DMS53 treated with DMSO at 0.1 percent for 48 hours (cell line): ENCODE measurements around the gene ERLIN1.

Source experiments
- DNase-seq: peaks from one replicate; lab custom pipeline; 2025; ENCODE audit not compliant: unreplicated experiment; lab: John Stamatoyannopoulos, UW

Gene ERLIN1

DNA sequence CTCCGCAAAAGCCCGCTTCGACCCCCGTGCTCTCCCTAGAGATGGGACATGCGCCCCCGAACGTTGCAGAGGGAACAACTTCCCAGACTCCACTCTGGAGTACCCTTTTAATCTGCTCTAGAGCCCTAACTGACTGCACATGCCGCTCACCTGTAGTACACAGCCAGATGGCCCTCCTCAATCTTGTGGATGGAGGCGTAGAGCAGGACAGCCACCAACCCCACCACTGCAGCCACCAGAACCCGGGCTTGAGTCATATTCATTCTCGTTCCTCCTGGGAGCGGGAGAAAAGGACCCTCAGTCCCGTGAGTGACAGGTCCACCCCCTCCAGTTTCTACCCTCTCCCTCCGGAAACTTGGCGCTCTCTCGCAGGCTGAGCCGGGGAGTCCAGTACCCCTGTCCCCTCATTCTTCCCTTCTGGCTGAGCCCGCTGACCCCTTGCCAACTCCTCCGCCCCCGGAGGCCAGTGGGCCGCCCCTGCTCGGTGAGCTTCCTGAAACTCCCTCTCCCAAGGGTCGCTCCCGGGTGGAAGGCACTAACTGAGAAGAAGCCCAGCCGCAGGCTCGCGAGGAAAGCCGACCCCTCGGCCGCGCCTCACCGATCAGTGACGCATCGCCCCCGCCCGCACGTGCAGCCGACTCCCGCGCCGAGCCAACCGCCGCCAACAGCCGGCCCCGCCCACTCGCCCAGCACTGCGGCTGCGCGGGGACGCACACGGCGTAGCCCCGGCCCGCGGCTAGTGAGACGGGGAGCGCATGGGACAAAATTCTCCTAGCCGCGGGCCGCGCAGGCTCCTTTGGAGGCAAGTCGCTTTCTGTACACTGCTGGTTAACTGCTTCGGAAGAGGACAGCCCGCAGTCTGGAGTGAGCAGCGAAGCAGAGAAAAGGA, at the start of gene ERLIN1:
Gene ERLIN1, minus strand, starts transcription at position 666 of the 889 bp plus-strand sequence. Its CDS starts 403 bp downstream, at position 263.
- peak; percentile 88 for DNase-seq

DNA sequence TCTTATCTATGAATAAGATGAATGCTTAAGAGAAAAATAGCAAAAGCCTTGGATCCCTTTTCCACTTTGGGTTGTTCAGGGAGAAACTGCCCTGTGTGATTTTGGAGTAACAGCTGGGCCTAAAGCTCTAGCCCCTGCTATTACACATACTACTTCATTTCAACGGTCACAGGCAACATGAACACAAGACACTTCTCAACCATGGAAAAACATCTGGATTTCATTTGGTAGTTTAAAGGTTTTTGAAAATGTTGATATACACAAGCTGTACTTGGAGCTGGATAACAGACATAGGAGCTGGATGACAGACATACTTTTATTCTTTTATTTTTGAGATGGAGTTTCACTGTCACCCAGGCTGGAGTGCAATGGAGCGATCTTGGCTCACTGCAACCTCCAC, 46.3 kb upstream of the ERLIN1 start:
- no peak for DNase-seq

DNA sequence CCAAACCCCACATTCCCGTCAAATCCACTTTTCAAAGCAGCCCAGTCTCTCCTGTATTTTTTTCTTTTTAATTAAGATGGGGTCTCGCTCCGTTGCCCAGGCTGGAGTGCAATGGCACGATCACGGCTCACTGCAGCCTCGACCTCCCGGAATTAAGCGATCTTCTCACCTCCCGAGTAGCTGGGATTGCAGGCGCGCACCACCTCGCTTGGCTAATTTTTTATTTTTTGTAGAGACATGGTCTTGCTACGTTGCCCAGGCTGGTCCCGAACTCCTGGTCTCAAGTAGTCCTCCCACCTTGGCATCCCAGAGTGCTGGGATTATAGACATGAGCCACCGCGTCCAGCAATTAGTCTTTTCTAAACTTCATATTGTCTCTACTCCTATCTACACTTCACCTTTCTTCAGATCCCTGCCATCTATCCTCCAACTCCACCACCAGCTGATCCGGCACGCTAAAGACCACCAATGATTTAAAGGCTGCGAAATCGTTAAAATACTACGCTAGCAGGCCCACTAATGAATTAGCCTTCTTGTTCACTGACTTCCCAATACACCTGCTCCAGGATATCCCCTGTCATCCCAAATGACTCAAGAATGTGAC, 44.1 kb upstream of the ERLIN1 start:
- DNase-seq = no peak

DNA sequence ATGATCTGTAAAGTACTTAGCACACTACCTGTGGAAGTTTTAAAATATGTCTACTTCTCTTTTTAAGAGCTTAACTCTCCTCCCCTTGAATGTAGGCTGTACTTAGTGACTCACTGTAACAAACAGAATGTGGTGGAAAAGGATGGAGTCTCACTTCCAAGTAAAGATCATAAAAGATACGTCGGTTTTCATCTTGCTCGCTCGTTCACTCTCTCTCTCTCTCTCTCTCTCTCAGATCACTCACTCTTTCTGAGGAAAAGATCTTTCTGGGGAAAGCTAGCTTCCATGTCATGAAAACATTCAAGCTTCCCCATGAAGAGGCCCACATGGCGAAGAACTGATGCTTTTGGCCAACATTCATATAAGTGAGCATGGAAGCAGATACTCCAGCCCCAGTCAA, 38.0 kb upstream of the ERLIN1 start:
- DNase-seq = no peak

DNA sequence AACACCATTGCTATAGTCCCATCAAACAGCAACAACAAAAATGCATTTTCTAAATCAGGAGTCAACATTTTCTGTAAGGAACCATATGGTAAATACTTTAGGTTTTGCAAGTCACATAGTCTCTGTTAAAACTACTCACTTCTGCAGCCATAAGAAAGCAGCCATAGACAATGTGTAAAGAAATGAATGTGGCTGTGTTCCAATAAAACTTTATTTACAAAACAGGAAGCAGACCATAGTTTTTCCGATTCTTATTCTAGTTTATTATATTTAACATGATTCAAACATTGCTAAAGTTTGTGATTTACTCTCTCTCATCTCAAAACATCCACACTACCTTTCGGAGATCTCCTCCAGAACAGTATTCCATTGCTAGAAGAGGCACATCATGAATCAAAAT, 36.7 kb upstream of the ERLIN1 start:
- DNase-seq = no peak

DNA sequence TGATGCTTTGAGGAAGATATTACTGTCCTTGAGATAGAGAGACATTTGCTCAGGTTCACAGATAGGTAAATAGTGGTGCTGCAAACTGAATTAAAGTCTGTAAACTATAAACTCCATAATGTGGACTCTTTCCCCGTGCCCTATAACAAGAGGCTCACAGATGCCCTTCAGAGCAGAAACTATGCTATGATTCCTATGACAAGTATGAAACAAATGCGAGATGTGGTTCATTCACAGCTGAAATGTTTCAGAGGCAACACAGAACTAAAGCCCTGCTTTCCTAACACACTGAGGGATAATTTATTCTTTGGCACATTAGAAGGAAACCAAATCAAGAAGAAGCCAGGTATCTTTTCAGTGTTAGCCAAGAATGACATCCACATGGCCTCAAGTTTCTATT, 30.2 kb upstream of the ERLIN1 start:
- DNase-seq = no peak

DNA sequence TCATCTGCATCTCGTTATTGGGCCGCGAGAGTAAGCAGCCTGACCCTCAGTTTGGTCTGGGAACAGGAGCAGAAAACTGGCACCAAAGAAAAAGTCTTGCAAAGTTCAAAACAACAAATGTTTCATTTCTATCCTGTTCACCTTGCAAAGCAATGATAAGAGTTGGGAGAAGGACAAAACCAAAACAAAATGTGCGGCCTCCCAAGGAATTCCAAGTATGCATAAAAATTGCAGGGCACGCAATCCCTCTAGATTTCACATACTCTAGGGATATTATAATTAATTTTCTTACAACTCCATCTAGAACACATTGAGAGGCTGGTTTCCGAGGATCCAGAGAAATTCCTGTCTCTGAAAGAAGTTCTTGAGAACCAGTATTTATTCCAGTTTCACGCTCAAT, 23.5 kb upstream of the ERLIN1 start:
- DNase-seq = no peak

DNA sequence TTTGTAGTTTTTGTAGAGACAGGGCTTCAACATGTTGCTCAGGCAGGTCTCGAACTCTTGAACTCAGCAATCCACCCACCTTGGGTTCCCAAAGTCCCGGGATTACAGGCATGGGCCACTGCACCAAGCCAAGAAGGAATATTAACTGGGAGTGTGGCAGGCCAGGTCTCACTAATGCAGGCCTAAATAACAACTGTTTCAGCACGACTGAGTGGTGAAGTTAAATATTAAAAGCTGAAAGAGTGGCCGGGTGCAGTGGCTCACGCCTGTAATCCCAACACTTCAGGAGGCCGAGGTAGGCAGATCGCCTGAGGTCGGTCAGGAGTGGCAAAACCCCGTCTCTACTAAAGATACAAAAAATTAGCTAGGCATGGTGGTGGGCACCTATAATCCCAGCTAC, 22.4 kb upstream of the ERLIN1 start:
- no peak for DNase-seq

DNA sequence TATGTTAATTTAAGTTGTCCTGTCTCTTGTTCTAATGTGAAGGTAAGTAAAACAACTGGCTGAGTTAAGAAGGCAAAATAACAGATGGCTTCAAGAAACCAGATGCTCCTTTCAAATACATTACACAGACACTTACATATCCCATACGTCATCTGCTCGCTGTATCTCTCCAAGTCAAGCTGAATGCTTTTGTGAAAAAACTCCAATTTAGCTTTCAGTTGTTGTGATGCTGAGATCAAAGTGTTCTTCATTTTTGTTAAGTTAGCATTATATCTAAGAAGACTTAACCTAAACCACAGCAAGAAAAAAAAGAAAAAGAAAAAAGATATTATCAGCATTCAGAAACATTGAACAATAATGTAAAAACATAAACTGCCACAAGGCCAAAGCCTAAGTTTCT, 18.5 kb upstream of the ERLIN1 start:
- no peak for DNase-seq

DNA sequence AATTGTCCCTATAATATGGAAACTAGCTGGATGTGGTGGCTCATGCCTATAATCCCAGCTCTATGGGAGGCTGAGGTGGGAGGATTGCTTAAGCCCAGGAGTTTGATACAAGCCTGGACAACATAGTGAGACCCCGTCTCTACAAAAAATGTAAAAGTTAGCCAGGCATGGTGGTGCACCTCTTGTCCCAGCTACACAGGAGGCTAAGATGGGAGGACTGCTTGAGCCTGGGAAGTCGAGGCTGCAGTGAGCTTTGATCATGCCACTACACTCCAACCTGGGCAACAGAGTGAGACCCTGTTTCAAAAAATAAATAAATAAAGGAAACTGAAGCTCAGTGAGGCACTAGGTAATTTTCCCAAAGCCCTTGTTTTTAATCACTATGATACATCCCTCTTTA, 15.7 kb upstream of the ERLIN1 start:
- no peak for DNase-seq

DNA sequence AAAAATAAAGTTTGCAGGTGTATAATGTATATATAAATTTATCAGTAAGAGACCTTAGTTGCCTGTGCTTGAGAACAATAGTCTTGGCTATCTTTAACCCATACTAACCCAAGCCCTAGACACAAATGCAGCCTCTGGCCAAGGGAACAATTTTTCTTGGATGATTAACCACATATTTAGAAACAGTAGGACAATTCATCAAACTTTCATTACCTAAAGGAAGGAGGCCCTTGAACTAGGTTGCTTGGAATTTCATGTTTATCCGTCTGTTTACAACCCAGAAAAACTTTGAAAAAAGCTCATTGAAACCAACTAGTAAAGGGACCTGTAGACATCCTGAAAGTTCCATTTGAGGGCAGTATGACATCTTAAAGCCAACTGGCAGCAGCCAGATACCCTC, 8.9 kb upstream of the ERLIN1 start:
- DNase-seq = no peak

DNA sequence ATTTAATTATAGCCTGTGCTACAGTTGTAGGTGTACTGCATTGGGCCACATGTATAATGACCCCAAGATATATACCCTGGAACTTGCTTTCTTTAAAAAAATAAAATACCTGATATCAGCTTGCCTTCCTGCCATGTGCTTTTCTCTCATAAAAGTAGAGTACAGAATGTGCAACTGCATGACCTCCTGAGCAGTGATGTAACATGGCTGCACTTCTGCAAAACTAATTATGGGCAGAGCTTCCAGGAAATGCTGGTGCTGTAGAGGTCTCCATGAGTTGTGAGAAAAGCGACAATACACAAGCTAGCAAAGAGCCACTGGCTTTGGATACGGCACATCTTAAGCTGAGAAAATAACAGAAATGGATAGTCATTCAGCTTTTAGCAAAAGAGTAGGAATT, 6.5 kb upstream of the ERLIN1 start:
- DNase-seq = no peak

DNA sequence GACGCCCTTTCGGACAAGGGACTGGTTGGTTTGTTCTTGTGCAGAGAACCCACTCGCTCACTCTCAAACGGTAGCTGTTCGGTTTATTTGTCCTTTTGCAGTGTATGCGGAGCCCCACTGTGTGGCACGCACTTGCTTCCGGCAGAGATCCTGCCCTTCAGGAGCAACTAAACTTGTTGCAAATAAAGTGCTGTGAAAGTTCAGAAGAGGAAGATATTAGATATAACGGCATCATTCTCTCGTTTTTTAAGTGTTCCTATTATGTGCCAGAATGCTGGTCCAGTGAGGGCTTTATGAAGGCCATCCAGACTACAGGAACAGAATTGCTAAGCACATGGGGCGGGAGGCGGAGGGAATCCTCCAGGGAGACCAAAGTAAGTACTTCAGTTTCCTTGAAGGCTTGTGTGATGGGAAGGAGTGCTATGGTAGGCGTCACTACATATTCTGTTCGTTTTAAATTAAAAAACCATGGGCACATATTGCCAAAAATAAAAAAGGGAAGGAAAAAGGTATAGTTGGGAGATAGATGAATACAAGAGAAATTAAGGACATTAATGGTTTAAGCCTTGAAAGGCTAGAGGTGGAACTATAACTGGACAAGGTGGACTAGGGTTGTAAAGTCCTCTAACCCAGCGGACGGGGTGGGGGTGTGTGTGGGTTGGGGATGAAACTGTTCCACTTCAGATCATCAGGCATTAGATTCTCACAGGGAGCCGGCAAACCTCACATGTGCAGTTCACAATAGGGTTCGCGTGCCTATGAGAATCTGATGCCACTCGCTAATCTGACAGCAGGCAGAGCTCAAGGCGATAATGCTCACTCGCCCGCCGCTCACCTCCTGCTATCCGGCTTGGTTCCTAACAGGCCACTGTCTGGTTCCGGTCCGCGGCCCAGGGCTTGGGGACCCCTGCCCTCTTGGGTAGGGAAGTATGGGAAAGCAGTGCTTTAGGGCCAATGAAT, 704 bp upstream of the ERLIN1 start:
- peak; percentile 35 for DNase-seq

DNA sequence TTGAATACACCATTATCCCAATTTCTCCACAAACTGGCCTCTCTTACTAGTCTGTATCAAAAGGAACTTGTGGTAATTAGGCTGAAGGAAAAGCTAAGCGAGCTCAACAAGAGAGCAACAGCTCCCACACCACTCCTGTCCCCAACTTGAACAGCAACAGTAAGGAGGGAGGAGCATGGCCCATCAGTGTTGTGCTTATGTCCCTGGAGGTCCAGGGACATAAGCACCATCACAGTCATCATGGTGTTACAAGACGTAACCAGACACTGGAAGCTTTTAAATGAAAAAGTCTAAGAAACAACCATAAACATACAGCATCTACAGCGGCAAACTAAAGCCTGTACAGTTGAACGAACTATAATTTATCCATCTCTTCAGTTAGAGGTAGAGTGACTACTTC, 989 bp downstream of the ERLIN1 start:
- DNase-seq = no peak

DNA sequence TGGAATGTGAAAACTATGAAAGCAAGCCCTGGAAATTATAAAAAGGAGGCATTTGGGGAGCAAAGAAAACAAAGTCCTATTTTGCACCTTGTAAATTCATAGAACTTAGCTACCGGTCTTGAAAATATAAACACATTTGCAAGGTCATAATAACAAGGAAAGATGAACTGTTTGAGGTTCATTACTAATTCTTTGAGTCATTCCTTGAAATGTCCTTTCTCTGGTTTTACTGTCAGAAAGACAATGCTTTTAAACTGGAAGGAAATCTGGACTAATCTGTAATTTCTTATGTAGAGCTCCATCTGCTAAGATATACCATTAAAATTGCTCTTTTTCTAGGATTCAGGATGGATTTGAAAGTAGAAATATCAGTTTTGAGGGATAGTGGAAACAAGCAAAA, 1.4 kb downstream of the ERLIN1 start:
- DNase-seq = no peak

DNA sequence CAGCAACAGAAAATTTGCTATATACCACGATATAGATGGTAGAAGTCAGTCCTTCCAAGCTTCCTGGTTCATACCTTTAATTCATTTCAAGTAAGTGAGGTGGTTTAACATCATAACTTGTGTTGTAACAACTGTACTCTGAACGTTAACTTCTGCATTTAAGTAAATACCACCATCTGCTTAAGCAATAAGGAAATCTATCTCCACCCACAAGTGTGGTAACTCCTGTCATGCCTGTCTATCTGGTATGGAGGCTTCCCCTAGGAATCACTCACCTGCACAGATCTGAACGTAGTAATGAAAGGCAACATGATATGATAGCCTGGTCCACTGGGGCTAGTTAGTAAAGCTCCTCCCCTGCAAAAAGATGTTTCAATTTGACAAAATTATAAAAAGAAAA, 2.3 kb downstream of the ERLIN1 start:
- no peak for DNase-seq

DNA sequence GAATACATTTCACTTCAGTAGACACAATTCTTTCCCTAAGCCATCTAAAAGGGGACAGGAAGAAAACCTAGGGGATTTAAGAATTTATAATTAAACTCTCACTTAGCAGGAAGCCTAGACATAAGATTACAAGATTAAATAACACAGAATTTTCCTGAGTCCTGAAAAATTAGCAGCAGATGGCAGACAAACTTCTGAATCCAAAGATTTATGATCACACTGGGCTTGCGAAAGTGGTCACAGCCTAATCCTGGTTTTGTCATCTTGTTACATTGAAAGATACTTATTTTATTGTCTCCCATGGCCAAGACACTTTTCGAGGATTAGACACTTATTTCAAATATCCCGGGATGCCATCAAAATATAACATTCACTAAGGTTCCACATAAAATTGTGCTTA, 2.9 kb downstream of the ERLIN1 start:
- DNase-seq = no peak

DNA sequence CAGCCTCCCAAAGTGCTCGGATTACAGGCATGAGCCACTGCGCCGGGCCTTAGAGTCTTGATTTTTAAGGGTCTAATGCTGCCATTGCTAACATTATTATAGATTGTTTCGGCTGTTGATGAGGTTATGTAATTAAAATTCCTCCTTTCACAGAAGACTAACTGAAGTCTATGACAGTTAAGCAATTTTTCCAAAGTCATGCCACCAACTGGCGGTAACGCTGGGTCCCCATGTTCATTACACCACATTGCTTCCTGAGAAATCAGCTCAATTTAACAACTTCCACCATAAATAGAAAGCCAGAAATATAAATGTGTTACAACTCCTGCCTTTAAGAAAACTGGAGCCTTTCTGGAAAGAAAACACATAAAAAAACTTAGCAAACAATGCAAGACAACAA, 3.5 kb downstream of the ERLIN1 start:
- no peak for DNase-seq

DNA sequence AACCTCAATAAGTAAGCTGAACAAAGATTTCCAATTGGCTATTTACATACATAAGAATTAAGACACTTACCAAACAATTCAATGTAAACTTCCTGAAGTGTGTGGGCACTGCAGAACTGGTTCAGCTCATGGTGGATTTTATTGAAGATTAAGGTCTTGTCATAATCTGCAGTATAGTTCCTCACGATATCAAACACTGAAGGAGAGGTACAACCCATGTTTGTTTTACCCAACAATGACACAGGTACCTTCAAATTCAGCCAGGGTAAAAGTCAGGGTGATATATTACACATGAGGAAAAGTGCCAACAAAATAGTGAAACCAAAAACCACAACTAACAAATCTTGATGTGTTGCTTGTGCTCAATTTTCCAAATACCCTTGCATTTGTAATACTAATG, 10.0 kb downstream of the ERLIN1 start:
- DNase-seq = no peak

DNA sequence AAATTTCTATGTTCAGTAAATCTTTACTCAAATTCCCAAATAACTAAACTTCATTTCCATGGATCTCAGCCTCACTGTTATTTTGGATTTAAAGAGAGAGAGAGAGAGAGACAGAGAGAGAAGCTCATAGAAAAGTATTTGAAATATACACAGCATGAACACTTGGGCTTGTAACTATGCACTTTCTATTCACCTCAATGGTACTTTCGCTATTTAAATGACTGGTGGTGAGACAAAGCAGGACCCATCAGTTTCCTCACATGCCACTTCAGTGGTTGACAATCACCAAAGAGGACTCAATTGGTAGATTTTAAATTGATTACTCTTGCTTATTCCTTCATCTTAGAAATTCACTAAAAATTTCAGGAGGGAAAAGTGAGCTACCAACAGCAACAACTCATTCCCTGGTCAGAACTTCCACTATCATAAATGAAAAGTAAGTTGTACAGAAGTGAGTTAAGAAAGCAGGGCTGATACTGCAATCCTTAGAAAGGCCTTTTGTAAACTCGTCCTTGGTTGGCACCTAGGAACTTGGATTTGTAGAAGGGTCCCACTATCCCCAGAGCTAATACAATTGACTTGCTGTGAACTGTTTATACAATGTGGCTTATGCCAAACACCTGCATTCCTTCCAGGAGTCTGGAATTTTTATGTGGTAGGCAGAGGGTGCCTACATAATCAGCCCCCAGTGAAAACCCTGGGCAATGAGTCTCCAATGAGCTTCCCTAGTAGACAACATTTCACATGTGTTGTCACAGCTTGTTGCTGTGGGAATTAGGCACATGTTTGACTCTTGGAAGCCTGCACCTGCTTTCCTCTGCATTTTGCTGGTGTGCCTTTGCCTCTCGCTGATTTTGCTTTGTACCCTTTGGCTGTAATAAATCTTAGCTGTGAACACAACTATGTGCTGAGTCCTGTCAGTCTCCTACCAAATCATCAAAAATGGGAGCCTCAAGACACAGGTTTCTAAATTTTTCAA, 10.8 kb downstream of the ERLIN1 start:
- no peak for DNase-seq
